NCI-H2196 treated with DMSO at 0.1 percent for 48 hours (cell line): Measurements from ENCODE around the gene ZNF576.
"Not testable (repeated sequence)": the region's sequence is repeated elsewhere in the genome, so short reads cannot be mapped to it uniquely, and the experiment has no call there.

Experiments
- DNase-seq: peaks from one replicate; lab custom pipeline; 2025; ENCODE audit not compliant: unreplicated experiment; lab: John Stamatoyannopoulos, UW

ZNF576 gene

GRCh38 chr19:43574424-43575155 lies 21.8 kb upstream of the ZNF576 start:
- no peak for DNase-seq

GRCh38 chr19:43575156-43575950 lies 21.0 kb upstream of the ZNF576 start, which contains the start of the genes PINLYP and XRCC1:
Gene PINLYP, plus strand, starts transcription at chr19:43575801. Its CDS starts 1,391 bp downstream, at chr19:43577192.
Gene XRCC1, minus strand, starts transcription at chr19:43575527. Its CDS starts 69 bp downstream, at chr19:43575458.
- DNase-seq: peak; percentile 98

GRCh38 chr19:43575955-43576878 lies 20.2 kb upstream of the ZNF576 start:
- no peak for DNase-seq

GRCh38 chr19:43578787-43579186 lies 17.6 kb upstream of the ZNF576 start:
- DNase-seq: no peak

GRCh38 chr19:43581467-43581866 lies 14.9 kb upstream of the ZNF576 start:
- DNase-seq: no peak

GRCh38 chr19:43582495-43582894 lies 13.9 kb upstream of the ZNF576 start:
- DNase-seq: no peak

GRCh38 chr19:43584484-43584883 lies 11.9 kb upstream of the ZNF576 start:
- DNase-seq: no peak

- DNase-seq: no peak
These were observed 10.0 kb upstream of the ZNF576 start for GRCh38 chr19:43586346-43586745.

GRCh38 chr19:43587029-43587428 lies 9.4 kb upstream of the ZNF576 start:
- DNase-seq: not testable (repeated sequence)

GRCh38 chr19:43589277-43589676 lies 7.1 kb upstream of the ZNF576 start:
- no peak for DNase-seq

GRCh38 chr19:43589678-43590077 lies 6.7 kb upstream of the ZNF576 start:
- DNase-seq: no peak

GRCh38 chr19:43591904-43592772 lies 4.3 kb upstream of the ZNF576 start:
- DNase-seq: no peak

GRCh38 chr19:43592800-43593350 lies 3.5 kb upstream of the ZNF576 start:
- DNase-seq: no peak

GRCh38 chr19:43594081-43594697 lies 2.2 kb upstream of the ZNF576 start:
- no peak for DNase-seq

GRCh38 chr19:43594710-43595604 lies 1.4 kb upstream of the ZNF576 start:
- DNase-seq: peak; percentile 55

GRCh38 chr19:43595605-43595998 lies 793 bp upstream of the ZNF576 start:
- no peak for DNase-seq

GRCh38 chr19:43596842-43597461 lies 557 bp downstream of the ZNF576 start:
- DNase-seq: no peak

- no peak for DNase-seq
These were observed 1.5 kb downstream of the ZNF576 start for GRCh38 chr19:43597876-43598275.
